Parathyroid adenoma (tissue), 2 donors: ENCODE measurements around the gene GRB7.
A peak's percentile ranks its signal among the peaks of the same experiment; 100 is the strongest.

Experiments
- H2AFZ ChIP-seq: fragments of 300-600 bp; sonication (generic); one replicate; pipeline ENCODE4 v1.7.0; 2017; ENCODE audit warnings: antibody characterized with exemption, mild to moderate bottlenecking
- H3K27ac ChIP-seq: fragments of 300-600 bp; sonication (generic); one replicate; pipeline ENCODE4 v1.7.0; 2017
- H3K27me3 ChIP-seq: fragments of 300-600 bp; sonication (generic); one replicate; pipeline ENCODE4 v1.7.0; 2017; ENCODE audit warnings: low read length; ENCODE audit not compliant: control insufficient read depth, insufficient read depth
- H3K36me3 ChIP-seq: fragments of 300-600 bp; sonication (generic); one replicate; pipeline ENCODE4 v1.7.0; 2017; ENCODE audit warnings: low read length; ENCODE audit not compliant: control insufficient read depth, insufficient read depth
- H3K4me1 ChIP-seq: fragments of 300-600 bp; sonication (generic); one replicate; pipeline ENCODE4 v1.7.0; 2017; ENCODE audit warnings: control low read depth
- H3K4me2 ChIP-seq: fragments of 300-600 bp; sonication (generic); one replicate; pipeline ENCODE4 v1.7.0; 2017; ENCODE audit warnings: low read length
- H3K4me3 ChIP-seq: fragments of 300-600 bp; sonication (generic); one replicate; pipeline ENCODE4 v1.7.0; 2017; ENCODE audit warnings: low read depth, low read length
- H3K79me2 ChIP-seq: fragments of 300-600 bp; sonication (generic); one replicate; pipeline ENCODE4 v1.7.0; 2017; ENCODE audit warnings: control low read depth
- H3K9ac ChIP-seq: fragments of 300-600 bp; sonication (generic); one replicate; pipeline ENCODE4 v1.7.0; 2017; ENCODE audit warnings: mild to moderate bottlenecking
- H3K9me3 ChIP-seq: fragments of 300-600 bp; sonication (generic); one replicate; pipeline ENCODE4 v1.7.0; 2017; ENCODE audit warnings: low read length; ENCODE audit not compliant: control insufficient read depth
- CTCF ChIP-seq: fragments of 300-600 bp; sonication (generic); IDR thresholded peaks from one replicate; pipeline ENCODE4 v1.7.0; 2017; ENCODE audit warnings: antibody characterized with exemption, mild to moderate bottlenecking
- donor health status: primary hyperparathyroidism.

The GRB7 gene

GRCh38 chr17:39701012-39701783 lies 36.5 kb upstream of the GRB7 start:
- Histone ChIP-seq H3K79me2 (no peaks in the 10 kb centered on the region), H3K36me3 (no peaks in the 10 kb centered on the region), H3K27me3 (no peaks in the 10 kb centered on the region), H2AFZ (peak overlapping the region; percentile 81), H3K27ac (peak overlapping the region; percentile 50), H3K4me2 (peak overlapping the region; percentile 85), H3K4me3 (peak overlapping the region; percentile 81), H3K9ac (no peak overlapping the region), H3K4me1 (peaks cover 27% of the 10 kb centered on the region), H3K9me3 (no peaks in the 10 kb centered on the region)
- TF ChIP-seq CTCF = no peak

DNA sequence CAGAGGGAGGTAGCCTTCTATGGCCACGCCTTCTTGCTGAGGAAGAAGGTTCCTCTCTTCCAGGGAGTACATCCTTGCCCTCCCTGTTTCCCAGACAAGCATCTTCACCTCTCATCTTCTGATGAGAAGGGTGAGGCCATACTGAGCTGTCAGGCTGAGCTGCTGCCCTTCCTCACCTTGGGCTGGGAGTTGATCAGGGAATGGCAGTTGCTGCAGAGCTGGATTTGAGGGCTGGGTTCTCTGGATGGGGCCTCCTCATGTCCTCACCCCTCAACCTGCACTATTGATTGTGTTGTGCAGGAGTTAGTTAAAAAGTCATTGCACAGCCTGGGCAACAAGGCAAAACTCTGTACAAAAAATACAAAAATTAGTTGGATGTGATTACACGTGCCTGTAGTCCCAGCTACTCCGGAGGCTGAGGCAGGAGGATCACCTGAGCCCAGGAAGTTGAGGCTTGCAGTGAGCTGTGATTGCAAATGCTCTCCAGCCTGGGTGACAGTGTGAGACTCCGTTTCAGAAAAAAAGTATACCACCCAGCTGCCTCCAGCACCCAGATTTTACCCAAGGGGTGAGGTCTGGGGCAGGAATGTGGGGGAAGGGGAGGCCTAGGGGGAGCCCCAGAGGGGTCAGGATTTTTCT lies 35.8 kb upstream of the GRB7 start:
- no peaks in the 10 kb centered on the region for H3K36me3 ChIP-seq
- H3K27me3 ChIP-seq = no peaks in the 10 kb centered on the region
- peaks cover 34% of the 10 kb centered on the region for H3K4me1 ChIP-seq
- H3K27ac ChIP-seq = peak overlapping the region; percentile 50
- H3K4me2 ChIP-seq = no peak overlapping the region
- no peaks in the 10 kb centered on the region for H3K9me3 ChIP-seq
- no peak for TF ChIP-seq CTCF
- no peak overlapping the region for H3K9ac ChIP-seq
- no peak overlapping the region for H3K4me3 ChIP-seq
- no peaks in the 10 kb centered on the region for H3K79me2 ChIP-seq
- no peak overlapping the region for H2AFZ ChIP-seq

GRCh38 chr17:39702901-39703893 lies 34.5 kb upstream of the GRB7 start:
- Histone ChIP-seq H3K9ac (no peak overlapping the region), H3K4me1 (peaks cover 38% of the 10 kb centered on the region), H3K4me2 (no peak overlapping the region), H3K4me3 (no peak overlapping the region), H3K79me2 (no peaks in the 10 kb centered on the region), H3K27me3 (no peaks in the 10 kb centered on the region), H3K36me3 (no peaks in the 10 kb centered on the region), H3K27ac (peak overlapping the region; percentile 50), H3K9me3 (no peaks in the 10 kb centered on the region), H2AFZ (no peak overlapping the region)
- no peak for TF ChIP-seq CTCF

GRCh38 chr17:39703913-39704312 lies 33.8 kb upstream of the GRB7 start:
- peak overlapping the region; percentile 97 for H3K27ac ChIP-seq
- H3K4me3 ChIP-seq = no peak overlapping the region
- peaks cover 40% of the 10 kb centered on the region for H3K4me1 ChIP-seq

More at GRCh38 chr17:39703913-39704312, 33.8 kb upstream of the GRB7 start:
- no peak for TF ChIP-seq CTCF
- H3K27me3 ChIP-seq = no peaks in the 10 kb centered on the region
- H3K9me3 ChIP-seq = no peaks in the 10 kb centered on the region
- no peaks in the 10 kb centered on the region for H3K79me2 ChIP-seq
- H3K9ac ChIP-seq = no peak overlapping the region
- no peak overlapping the region for H2AFZ ChIP-seq
- H3K36me3 ChIP-seq = no peaks in the 10 kb centered on the region
- no peak overlapping the region for H3K4me2 ChIP-seq
